Amniotic epithelial cell (primary cell): ENCODE data around the gene KLF7.
"Not testable (repeated sequence)": the region's sequence is repeated elsewhere in the genome, so short reads cannot be mapped to it uniquely, and the experiment has no call there.

Experiments used
- DNase-seq: peaks from one replicate; pipeline ENCODE4 v3.0.0-alpha.2; 2010; ENCODE audit warnings: low read depth

KLF7 gene

GRCh38 chr2:207064128-207064690 is 101.5 kb downstream of the KLF7 start:
- DNase-seq: no peak

GRCh38 chr2:207061181-207061580 is 104.6 kb downstream of the KLF7 start:
- DNase-seq: no peak

GRCh38 chr2:207055257-207055656 is 110.5 kb downstream of the KLF7 start:
- no peak for DNase-seq

- DNase-seq: peak; percentile 60
Measured at GRCh38 chr2:207054521-207054920, 111.2 kb downstream of the KLF7 start.

- DNase-seq: peak; percentile 36
Measured at GRCh38 chr2:207051385-207051965, 114.3 kb downstream of the KLF7 start.

- DNase-seq: no peak
Measured at GRCh38 chr2:207049122-207049521, 116.6 kb downstream of the KLF7 start.

GRCh38 chr2:207048416-207048815 is 117.3 kb downstream of the KLF7 start:
- peak; percentile 64 for DNase-seq

GRCh38 chr2:207046724-207047123 is 119.0 kb downstream of the KLF7 start:
- DNase-seq: peak; percentile 43

- DNase-seq: peak; percentile 15
Measured at GRCh38 chr2:207045531-207045930, 120.2 kb downstream of the KLF7 start.

GRCh38 chr2:207044379-207045362 is 121.1 kb downstream of the KLF7 start:
- DNase-seq: no peak

- no peak for DNase-seq
Measured at GRCh38 chr2:207042841-207043240, 122.9 kb downstream of the KLF7 start.

GRCh38 chr2:207041786-207042554 is 123.8 kb downstream of the KLF7 start:
- DNase-seq: no peak

GRCh38 chr2:207041279-207041678 is 124.5 kb downstream of the KLF7 start:
- DNase-seq: peak; percentile 11

GRCh38 chr2:207040696-207041095 is 125.1 kb downstream of the KLF7 start:
- DNase-seq: no peak

- DNase-seq: no peak
Measured at GRCh38 chr2:207039225-207039624, 126.5 kb downstream of the KLF7 start.

- no peak for DNase-seq
Measured at GRCh38 chr2:207038299-207038698, 127.4 kb downstream of the KLF7 start.

GRCh38 chr2:207037896-207038295 is 127.9 kb downstream of the KLF7 start:
- DNase-seq: no peak

- not testable (repeated sequence) for DNase-seq
Measured at GRCh38 chr2:207037023-207037422, 128.7 kb downstream of the KLF7 start.

- no peak for DNase-seq
Measured at GRCh38 chr2:207035875-207036274, 129.9 kb downstream of the KLF7 start.

- DNase-seq: no peak
Measured at GRCh38 chr2:207032490-207032889, 133.3 kb downstream of the KLF7 start.
